GM12801 (cell line): ENCODE data around the gene OR10A5.

Source experiments
- TF ChIP-seq, protein P1 (sequence below): IDR thresholded peaks from one replicate; pipeline ENCODE4 v1.5.1; 2011; ENCODE audit warnings: control low read depth; ENCODE audit not compliant: insufficient read length; ENCODE audit errors: extremely low read depth

OR10A5 gene, protein sequence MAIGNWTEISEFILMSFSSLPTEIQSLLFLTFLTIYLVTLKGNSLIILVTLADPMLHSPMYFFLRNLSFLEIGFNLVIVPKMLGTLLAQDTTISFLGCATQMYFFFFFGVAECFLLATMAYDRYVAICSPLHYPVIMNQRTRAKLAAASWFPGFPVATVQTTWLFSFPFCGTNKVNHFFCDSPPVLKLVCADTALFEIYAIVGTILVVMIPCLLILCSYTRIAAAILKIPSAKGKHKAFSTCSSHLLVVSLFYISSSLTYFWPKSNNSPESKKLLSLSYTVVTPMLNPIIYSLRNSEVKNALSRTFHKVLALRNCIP

DNA sequence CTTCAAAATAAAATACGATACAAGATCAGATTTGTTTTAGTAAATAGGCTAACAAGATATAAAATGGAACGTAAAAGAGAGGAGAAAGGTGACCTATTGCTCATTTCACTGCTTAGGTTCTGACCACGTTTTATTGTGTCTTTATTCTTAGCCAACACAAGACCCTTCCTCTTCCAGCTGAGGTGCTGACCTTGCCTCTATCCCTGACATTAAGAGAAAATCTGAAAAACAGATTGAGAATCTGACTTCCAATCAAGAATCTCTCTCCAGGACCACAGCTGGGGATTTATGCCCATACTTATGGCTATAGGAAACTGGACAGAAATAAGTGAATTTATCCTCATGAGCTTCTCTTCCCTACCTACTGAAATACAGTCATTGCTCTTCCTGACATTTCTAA lies at the start of gene OR10A5:
OR10A5 (plus strand) TSS at position 301 of the 400 bp plus-strand sequence; CDS start at position 301, 0 bp downstream.
- TF ChIP-seq, protein P1, sequence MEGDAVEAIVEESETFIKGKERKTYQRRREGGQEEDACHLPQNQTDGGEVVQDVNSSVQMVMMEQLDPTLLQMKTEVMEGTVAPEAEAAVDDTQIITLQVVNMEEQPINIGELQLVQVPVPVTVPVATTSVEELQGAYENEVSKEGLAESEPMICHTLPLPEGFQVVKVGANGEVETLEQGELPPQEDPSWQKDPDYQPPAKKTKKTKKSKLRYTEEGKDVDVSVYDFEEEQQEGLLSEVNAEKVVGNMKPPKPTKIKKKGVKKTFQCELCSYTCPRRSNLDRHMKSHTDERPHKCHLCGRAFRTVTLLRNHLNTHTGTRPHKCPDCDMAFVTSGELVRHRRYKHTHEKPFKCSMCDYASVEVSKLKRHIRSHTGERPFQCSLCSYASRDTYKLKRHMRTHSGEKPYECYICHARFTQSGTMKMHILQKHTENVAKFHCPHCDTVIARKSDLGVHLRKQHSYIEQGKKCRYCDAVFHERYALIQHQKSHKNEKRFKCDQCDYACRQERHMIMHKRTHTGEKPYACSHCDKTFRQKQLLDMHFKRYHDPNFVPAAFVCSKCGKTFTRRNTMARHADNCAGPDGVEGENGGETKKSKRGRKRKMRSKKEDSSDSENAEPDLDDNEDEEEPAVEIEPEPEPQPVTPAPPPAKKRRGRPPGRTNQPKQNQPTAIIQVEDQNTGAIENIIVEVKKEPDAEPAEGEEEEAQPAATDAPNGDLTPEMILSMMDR: no peak

DNA sequence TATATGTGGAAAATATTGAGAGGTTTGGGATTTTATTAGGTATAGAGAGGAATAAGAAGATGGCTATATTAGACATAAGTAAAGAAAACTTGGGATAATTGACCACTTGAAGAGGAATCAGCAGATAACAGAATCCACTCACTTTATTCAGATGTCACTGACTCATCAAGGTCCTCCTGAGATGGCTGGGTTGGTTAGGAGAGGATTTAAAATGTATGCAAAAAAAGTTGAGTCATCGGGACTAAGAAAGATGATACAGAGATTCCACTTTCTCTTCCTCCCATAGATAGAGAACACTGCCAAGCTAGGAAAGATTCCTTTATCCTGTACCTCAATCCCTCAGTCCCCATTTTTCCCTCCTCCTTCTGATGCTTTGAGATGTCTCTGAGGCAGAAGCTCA lies 46.1 kb upstream of the OR10A5 start, which contains the start of gene OR6A2:
OR6A2 (minus strand) TSS at position 288 of the 400 bp plus-strand sequence. CDS start 3,981 bp downstream, outside the sequence.
- TF ChIP-seq, protein P1: no peak

DNA sequence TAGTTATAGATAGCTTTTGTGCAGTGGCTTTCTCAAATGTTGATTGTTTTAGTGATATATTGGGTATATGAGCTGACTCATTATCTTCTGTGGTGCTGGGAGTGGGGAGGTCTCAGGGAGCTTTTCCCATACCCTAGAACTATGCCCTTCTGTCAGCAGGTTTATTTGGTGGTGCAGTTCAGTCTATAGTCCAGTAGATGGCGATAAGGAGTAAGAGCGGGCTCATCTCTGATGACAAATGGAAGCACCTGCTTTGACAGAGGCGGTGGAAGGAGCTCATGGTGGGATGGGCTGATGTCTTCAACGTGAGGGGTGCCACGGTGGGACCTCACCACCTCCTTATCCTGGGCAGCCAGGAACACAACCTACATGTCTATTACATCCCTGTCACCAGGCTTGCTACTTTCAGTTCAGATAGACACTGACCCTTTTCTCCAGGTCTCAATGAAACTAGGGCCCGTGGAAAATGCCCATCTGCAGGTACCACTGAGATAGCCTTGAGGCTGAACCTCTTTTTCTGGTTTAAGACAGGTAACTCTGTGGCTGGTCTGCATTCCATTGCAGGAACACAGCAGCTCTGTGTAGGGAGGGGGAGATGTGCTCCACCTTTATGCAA lies 33.0 kb upstream of the OR10A5 start:
- TF ChIP-seq, protein P1: peak; percentile 77

DNA sequence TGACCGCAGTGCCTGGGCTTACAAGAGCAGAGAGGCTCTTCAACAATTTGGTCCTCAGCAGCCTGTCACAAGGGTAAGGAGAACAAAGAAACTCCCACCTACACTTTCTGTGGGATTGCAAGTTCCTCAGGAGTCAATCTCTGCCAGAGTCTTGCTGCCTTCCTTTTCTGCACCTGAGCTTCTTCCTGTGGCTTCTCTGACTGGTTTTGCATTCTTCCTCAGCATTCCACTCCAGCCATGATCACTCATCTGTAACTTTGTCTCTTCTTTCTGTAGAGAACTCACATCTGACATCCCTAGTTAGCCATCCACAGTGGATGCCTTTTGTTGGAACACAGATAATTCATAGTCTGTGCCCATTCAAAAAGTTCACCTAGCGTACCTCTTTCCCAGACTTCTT lies 31.8 kb upstream of the OR10A5 start:
- TF ChIP-seq, protein P1: no peak

DNA sequence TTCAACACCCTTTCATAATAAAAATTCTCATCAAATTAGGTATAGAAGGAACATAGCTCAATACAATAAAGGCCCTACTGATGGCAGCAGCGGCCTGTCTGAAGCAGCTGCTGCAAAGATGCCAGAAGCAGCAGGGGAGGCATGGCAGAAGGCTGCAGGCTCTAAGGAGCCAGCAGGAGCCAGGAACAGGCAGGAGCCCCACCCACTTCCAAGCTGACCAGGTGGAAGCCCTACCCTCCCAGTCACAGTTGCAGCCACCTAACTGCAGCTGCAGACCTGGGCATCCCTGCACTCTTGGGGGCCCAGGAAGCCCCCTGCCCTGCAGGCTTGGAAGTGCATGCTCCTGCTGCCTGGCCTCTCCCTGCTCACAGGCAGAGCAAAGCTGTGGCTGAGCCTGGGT lies 27.8 kb upstream of the OR10A5 start:
- TF ChIP-seq, protein P1: no peak

DNA sequence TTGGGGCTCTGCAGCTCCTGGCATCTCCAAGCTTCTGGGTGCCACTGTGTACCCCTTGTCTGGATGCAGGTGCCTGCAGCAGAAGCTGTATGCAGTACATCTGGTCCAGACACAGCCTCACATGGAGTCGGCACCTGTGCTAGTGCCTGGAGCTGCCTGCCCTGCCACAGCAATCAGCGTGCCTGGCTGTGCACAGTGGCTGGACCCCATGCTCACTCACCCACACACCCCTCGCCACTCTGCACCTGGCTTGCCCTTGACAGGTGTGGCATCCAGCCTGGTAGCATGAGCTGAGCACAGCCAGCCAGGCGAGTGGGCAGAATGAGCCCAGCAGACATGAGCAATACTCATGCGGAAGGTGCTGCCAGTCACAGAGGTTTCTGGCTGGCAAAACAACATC lies 26.5 kb upstream of the OR10A5 start:
- TF ChIP-seq, protein P1: no peak

DNA sequence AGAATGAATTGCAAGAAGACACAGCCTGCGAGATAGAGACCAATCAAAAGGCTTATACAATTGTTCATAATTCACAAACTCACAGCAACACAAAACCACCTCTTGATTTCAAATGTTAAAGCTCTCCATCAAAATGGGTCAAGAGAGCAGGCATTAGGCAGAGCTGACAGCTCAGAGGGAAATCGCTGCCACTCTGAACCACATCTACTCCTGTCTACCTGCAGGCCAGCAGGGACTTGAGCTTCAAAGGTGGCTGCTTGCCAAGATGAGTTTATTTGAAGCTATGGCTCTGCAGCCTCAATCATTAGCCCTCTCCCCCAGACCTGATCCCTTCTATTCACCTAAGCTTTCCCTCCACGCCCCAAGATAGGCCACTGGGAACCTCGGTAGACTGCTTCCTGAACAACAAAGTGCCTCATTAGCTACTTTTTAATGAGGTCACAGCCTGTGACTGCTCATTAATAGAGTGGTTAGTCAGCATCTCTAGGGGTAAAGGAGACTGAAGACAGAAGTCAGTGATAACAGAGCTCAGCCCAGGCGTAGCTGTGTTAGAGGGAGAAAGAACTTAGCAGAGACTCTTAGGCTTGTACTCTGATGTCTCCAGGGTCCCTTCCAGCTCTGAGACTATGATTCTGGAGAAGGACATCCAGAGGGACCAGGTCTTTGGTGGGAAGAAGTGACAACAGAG lies 21.2 kb upstream of the OR10A5 start:
- TF ChIP-seq, protein P1: no peak
